Stimulated activated CD4-positive, alpha-beta T cell treated with anti-CD3 and anti-CD28 coated beads, Interleukin-2, amount 100 ng/mL, for 24 hours (primary cell): ENCODE results near the gene DHX32.

Experiments used
- DNase-seq, 2 donors: peaks; one replicate each; pipeline ENCODE4 v3.0.0-alpha.2; 2020

DHX32 gene

DNA sequence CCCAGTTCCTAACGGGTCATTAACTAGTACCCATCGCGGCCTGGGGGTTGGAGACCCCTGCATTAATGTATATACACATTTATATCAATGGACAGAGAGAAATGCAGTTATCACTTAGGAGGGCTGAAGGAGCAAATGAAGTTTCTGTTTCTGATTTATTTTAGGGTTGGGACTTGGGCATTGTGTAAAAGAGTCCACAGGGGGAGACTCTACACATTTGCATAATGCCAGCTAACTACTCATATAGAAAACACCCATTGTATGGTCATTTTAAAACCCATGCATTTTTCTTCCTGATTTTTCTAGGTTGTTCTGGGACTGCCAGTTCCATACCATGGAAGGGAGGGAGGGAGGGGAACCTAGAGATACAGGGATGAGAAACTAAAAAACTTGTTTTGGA lies 34.2 kb downstream of the DHX32 start:
- no peak for DNase-seq

DNA sequence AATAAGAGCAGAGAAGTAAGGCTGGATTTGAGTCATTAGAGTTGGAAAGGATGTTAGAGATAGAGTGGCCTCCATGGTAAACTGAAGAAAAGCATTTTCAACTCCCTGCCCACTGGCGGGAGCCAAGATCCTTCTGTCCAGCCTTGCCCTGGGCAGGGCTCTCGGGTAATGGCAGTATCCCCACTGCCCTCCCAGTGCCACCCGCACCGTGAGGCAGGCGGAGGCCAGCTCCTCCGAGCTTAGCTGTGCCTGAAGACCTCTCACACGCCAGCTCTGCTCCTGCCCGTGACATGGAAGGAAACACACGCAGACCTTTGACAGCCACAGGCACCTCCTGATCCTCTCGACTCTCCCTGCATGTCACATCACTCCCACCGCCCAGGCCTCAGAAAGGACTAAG lies 35.5 kb downstream of the DHX32 start:
- DNase-seq: no peak

DNA sequence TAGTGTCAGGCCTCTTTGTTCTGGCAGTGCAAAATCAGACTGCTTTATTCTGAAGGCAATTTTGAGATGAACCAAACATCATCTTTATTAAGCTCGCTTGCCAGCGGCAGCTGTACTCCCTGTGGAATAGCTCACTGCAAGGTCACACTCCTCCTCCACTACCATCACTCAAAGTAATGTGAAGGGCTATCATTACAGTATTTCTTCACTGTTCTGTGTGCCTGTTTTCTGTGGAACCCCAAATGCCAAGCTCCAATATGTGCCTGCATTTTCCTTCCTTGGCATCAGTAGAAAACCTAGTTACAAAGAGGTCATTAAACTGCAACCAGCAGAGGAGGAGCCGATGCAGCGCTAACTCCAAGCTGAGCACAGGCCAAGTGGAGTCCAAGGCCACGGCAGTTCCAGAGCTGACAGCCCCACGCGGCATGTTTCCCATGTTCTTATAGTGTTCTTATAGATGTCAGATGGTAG lies 36.3 kb downstream of the DHX32 start:
- no peak for DNase-seq

DNA sequence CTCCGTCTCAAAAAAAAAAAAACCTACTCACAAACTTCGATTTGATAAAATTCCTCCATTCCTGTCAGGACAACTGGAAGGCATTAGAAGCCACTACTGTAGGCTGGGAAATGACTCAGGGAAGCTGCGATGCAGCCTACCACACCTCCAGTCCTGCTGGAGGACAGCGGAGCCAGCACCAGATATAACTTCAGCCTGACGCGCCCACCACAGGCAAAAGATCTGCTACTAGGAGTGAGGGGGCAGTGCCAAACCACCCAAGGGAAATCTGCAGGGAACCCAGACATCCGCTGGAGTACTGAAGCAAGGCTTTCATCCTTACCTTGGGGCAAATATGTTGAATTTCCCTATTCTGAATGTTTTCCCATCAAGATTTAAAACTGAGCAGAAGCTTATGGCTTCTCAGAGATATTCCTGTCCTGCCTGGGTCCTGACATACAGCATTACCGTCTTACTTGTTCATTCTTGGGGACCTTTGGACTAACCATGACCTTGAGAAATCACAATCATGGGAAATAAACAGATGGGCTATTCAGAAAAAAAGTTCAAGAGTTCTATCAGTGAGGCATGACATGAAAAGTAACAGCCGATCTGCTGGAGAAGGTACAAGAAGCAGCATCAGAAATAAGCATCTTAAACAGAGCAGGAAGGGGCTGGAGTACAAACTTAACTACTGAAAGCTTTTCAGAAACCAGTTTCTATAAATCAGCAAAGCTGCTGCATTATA lies 37.3 kb downstream of the DHX32 start:
- DNase-seq: no peak

DNA sequence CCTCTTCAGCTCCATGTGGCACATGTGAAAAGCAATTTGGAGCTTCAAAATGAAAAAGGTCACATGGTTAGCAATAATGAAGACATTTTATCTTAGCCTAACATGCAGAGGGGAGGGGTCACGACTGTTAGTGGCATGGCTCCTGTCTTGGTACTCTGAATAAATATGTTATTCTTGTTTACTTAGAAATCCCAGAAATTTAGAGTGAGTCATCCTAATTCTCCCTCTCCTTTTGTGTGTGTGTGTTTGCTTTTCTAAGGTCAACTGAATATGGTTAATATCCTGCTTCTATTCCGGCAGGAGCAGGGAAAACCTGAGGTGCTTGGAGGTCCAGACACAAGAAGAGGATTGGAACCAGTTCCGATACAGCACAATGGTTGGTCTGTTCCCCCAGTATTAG lies 40.1 kb downstream of the DHX32 start:
- no peak for DNase-seq

DNA sequence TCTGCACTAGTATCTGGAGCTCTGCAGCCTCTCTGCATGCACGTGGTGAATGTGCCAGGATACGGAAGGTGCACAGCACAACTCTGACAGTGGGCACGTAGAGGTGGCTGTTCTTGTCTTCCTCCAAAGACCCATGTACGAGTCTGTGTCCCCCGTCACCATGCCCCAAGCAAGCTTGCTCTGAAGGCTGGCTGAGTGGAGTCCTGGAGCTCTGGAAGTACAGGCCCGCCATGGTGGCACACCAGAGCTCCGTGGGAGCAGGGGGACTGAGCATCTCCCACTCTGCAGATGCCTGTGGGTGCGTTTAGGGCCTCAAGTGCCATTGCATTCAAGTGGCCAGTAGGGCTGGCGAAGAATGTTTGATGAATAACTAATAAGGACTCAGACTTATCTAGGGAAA lies 40.7 kb downstream of the DHX32 start:
- DNase-seq: no peak

DNA sequence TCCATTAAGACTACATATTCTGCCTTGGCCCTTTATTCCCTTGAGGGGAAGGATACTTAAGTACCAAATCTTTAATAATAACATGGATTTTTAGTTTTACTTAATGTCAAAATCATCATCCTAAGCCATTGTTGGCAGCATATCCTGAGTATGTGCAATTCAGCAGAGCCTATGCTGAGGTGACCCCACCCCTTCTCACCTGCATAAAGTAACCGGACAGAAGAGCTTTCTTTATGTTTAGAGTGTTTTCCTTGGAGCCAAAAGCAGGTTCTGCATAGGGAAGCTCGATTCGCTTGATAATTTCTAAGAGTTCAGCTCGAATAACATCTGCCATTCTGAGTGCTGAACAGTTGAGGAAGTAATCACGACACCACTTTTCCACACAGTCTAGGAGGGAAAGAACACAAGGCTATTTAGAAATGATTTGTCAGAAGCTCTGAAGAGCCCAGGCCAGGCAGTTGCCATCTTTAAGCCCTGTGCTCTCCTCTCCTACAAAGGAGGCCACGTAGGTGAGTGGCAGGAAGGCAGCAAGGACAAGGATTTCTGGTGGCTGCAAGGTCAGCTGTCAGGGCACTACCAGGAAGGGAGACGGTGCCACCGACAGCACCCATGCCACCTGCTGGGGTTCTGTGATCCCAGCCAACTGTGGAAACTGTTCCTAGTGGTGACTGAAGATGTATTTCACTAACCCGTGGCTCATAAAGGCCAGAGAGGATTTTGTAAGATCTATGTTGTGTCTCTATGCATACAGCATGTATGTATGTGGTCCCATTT lies 42.1 kb downstream of the DHX32 start:
- no peak for DNase-seq

DNA sequence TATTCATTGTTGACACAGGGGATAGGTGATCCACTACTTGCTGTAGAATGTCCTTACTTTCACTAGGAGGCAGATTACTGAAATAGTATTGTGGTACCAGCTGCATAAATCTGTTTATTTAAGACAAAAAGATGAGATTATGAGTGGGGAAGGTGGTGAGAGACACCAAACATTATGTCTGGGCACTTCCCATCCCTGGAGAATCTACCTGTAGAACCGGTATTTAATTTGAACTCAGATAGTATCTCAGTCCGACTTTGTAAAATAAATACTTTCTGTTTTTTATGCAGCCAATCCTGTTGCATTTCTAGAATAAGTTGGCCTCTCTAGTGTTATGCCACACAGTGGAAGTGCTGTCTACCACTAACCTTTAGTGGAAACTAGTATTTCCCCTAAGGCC lies 44.3 kb downstream of the DHX32 start:
- no peak for DNase-seq

DNA sequence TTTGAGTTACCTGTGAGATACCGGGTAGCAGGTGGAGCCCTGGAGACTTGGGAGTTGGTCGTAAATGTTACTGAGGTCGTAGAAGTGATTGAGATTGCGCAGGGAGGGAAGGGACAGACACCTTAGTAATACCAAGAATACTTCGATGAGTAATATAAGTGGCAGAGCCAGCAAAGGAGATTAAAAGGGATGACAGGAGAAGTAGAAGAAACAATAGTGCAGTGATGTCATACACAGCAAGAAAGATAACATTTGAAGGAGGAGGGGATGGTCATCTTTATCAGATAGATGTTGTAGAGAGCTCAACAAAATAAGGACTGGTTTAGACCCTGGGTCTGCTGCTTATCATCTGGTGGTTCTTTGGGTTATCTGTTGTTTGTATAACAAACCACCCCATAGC lies 52.8 kb downstream of the DHX32 start:
- DNase-seq: no peak

DNA sequence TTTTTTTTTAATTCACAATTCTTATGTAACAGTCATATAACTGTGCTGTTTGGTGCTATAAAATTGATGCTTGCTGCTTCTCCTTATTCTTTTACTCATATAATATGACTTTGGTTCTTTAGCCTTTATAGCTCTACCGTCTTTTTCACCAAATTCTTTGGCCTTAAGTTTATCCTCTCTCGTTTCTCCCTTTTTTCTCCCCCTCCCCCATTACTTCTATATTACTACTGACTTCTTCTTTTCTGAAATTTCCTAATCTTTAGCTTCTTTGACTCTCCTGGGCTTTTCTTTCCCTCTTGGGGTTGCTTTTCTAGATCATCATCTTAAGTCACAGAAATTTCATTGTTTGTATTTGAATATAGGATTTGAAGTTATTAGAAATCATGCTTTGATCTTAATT lies 54.0 kb downstream of the DHX32 start:
- no peak for DNase-seq

DNA sequence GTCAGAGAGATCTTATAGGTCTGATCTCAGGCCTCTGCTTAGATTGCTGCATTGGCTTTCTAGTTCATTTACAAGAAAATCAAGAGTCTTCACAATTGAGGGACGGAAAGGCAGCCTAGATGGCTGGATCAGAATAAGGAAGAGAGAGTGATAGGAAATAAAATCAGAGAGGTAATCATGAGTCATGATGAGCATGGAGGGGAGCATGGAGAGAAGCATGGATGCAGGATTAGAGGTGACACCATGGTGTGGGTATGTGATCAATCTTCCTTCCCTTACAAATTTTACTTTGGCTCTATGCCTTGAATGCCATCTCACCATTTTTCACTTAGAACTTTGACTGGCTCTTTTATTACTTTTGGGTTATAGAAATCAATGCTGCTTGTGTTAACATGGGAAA lies 56.4 kb downstream of the DHX32 start:
- DNase-seq: no peak

DNA sequence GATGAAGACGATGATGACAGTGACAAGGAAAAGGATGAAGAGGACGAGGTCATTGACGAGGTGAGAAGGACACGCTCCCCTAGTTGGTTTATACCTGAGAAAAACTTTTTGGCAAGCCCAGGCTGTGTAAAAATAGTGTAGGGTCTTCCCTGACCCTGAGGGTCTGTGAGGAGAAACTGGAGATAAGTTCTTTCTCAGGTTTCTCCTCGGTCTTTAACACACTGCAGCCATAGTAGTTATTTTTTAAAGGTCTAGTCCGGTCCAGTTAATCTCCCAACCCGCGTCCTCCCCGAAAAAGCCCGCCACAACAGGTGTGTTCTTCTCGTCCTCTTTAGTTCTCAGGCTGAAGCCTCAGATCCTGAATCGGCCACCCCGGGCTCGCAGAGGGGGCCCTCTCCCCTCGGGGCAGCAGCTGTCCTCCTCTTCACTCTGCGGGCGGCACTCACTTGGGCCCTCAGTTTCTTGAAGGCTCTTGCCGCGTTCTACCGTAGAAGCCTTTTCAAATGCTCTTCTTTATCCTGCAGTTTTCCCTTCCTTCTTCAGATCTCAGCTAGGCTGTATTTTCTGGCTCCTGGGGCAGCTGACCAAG lies 57.3 kb downstream of the DHX32 start:
- peak; percentile 18 to 30 for DNase-seq

DNA sequence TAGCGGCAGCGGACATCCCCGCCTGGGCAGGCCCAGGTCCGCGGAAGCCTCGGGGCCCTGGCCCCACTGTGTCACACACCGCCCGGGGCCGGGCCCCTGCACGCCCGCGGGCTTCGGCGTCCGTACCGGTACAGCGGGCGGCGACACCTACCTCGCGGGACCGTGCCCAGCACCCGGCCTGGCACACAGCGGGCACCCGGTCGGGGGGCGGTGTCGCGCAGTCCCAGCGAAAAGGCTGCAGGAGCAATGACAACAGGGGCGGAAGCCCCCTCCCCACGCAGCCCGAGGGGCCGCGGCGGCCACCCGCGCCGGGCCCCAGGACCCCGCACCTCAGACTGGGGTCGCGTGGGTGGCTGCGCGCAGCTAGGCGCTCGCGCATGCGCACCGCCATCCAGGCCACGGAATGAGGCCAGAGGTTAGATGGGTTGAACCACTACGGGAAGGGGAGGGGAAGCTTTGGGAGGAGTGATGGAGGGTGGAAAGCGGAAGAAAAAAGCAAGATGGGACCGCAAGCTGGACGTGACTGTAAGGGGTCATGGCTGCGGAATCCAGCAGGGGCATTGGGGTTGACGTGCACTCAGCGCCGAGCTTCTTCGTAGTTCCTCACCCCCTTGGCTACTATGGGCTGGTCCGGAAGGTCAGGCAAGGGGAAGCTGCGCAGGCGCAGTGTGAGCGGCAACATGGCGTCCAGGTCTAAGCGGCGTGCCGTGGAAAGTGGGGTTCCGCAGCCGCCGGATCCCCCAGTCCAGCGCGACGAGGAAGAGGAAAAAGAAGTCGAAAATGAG lies 58.0 kb downstream of the DHX32 start, which contains the start of the genes BCCIP and UROS:
BCCIP (plus strand) TSS at position 669 of the 785 bp plus-strand sequence; CDS start at position 681, 12 bp downstream.
UROS (minus strand) TSS at position 381 of the 785 bp plus-strand sequence. CDS start 6,759 bp downstream, outside the sequence.
- DNase-seq: peak; percentile 90 to 91

DNA sequence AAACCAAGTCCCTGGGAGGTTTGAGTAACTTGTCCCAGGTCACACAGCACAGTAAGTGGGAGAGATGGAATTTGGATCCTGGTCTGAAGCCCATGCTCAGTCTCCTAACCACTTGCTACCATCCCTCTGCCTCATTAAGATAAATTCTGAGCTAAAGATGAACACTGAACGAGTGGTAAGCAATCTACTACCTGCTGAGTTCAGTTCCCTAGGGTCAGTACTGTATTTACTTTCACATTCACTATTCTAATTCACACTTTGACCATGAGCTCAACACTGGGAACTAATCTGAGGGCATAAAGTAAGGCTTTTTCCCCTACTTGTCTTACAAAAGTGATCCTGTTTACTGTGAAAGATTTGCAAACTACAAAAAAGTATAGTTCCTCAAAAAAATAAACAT lies 60.4 kb downstream of the DHX32 start:
- DNase-seq: no peak

DNA sequence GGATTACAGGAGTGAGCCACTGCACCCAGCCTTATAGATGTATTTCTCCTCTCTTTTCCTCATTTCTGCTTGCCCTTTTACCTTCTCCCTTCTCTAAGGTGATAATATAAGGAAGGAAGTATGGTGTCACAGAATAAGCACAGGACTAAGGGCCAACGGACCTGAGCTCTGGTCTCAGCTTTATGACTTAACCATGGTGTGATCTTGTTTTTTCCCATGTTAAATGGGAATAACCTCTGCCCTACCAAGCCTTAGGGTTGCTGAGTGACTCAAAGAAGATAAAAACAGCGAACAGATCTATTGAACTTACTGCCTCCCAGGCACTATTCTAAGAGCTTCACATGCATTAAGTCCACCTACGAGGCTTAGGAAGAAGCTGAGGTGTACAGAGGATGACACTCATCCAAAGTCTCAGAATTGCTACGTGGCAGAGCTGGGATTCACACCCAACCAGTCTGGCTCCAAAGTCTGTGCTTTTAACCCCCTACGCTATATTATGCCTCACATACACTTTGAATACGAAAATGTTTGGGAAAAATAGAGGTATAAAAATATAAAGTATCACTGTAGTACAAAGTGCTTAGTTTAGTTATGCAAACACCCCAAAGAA lies 63.6 kb downstream of the DHX32 start:
- no peak for DNase-seq

DNA sequence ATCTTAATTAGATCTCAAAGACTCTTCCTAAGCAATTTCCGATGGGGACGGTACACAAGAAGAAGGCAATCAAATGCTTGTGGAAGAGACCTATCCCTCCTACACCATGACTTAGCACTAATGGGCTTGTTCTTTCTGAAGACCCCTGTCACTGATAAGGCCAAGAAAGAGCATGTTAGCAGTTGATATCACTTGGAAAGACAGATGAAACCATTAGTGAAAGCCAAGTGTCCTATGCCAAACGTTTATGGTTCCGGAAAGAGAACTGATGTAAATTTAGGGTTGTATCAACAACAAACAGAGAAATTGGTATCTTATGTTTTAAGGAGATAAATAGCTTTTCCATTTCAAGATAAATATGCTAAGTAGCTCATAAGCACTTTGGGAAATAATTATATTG lies 64.5 kb downstream of the DHX32 start:
- DNase-seq: no peak

DNA sequence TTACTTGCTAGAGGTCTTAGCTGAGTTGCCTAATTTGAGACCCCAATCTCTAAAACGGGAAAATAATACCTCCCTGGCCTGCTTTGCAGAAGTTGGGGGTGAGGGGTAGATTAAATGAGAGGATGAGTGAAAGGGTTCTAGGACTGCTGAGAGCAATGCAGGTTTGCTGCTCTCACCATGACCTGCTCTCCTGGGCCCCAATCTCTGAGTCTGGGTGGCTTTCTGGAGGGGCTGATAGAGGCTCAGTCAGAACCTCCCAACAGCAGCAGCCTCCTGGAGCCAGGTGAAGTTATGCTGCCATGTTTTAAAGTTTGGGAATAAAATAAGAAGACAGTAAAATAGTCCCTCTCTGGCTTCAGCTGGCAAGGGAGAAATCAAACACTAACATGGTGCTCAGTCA lies 65.3 kb downstream of the DHX32 start:
- no peak for DNase-seq

DNA sequence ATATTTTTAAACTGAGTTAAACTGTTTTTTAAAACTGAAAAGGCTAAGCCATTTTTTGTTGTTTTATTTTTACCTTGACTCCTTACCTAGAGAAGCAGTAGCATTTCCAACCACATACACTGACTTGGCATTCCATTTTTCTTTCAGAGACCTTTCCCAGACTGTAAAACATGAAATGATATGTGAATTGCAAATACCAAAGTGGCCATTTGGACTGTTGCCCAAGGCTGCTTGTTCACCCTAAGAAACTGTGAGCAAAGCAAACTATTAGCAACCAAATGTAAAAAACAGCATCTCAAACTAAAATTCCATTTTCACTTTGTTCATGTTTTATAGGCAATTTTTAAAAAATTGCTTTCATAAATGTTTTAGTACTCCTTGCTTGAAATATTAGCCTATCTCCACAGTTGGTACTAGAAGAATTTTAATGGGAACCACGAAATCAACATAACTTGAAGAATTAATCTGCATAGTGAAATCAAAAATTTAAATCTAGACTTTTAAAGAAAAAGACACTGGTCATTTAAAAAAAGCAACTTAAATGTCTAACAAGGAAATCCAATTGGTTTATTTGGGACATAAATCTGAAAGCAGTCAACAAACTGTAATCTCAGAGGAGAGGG lies 68.9 kb downstream of the DHX32 start:
- no peak for DNase-seq

DNA sequence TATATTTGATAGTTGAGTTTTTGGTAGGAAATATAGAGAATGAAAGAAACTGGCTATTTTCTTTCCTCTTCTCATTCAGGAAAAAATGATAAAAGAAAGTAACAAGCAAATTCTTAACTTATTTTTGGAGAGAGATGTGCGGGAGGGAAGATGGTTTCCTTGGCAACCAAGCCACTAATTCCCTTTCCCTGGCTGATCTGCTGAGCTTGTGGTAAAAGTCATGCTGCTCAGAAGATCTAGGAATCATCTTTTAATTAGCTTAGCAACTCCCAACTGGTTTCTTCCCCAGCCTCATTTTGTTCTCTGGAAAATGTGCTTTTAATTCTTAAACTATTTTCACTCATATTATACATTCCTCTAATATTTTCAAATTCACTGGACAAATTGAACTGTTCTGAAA lies 69.8 kb downstream of the DHX32 start:
- no peak for DNase-seq

DNA sequence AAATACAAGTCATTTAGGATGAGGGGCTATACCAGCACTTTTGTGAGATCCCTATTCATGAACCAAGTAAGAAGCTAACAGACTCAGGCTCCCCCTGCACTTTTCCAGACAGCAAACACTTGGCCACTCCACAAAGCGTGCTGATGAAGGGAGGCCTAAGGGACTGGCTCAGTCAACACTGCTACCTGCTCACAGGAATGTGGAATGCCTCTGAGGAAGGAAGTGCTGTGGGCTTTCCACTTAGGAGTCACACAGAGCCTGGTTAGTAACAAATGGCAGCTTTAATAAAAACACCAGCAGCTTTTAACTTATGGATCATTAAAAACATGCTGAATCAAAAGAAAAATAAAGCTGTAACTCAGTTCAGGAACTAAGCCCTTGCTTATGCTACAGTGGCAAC lies 73.0 kb downstream of the DHX32 start:
- DNase-seq: no peak

DNA sequence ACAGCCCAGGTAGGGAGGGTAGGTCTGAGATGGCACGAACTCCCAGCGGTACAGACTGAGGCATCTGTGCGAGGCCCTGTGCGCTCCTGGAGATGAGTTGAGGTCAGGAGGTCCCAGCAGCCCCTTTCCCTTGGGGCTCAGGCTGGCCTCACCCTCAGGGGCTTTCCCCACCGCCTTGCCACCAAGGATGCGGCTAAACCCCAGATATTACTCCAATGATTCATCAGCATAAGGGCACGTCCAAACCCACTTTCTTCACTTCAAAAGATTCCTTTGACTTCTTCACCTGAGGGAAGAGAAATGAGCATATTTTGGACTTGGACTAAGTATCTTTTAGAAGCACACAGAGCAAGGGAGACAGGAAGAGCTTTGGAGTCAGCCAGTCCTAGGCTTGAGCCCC lies 78.4 kb downstream of the DHX32 start:
- DNase-seq: no peak

DNA sequence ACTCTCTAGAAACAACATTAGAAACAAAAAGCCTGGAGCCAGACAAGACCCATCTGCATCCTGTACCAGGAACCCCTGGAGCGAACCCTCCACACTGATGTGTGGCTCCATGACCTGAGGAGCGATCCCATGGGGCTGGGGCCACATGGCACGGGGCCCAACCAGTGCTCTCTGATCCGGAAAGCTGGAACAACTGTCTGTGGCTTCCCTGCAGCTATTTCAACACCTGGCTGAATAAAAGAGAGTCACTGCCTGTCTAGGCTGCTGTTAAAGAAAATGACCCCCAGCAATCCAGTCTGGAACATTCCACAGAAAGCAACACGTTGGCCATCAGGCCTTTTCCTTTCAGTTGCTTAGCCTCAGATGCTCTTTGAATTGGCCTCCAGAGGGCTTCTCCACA lies 79.0 kb downstream of the DHX32 start:
- DNase-seq: no peak
